ENCODE data around the gene INTS15.

Gene INTS15

GRCh38 chr7:6619961-6620360 lies 30.1 kb downstream of the INTS15 start:
- Histone ChIP-seq H3K79me2 (ENCODE audit: insufficient read depth, low read length) (no peaks in the 10 kb centered on the region; the same call in 1 of the 2 replicates), H3K27me3 (ENCODE audit: insufficient read depth, low read length, poor library complexity, severe bottlenecking) (no peaks in the 10 kb centered on the region), H3K4me1 (ENCODE audit: insufficient read depth, low read length, poor library complexity, severe bottlenecking) (peaks cover 35% of the 10 kb centered on the region), H3K4me2 (ENCODE audit: low read depth, low read length, poor library complexity, severe bottlenecking) (no peak overlapping the region), H3K9ac (ENCODE audit: low read depth, low read length, poor library complexity, severe bottlenecking) (no peak overlapping the region), H3K9me3 (ENCODE audit: insufficient read depth, low read depth, low read length) (no peaks in the 10 kb centered on the region), H3F3A (ENCODE audit: low read depth) (no peaks in the 10 kb centered on the region), H2AFZ (ENCODE audit: low read length) (no peak overlapping the region), H3K4me3 (ENCODE audit: low read length, poor library complexity, severe bottlenecking) (no peak overlapping the region), H3K9me2 (replicated peaks; ENCODE audit: low read depth, low read length) (no peaks in the 10 kb centered on the region), H4K20me1 (ENCODE audit: insufficient read depth, low read length, poor library complexity, severe bottlenecking) (no peaks in the 10 kb centered on the region), H3K36me3 (ENCODE audit: insufficient read depth, low read length) (no peaks in the 10 kb centered on the region; the same call in 1 of the 2 replicates)
- TF ChIP-seq EZH2phosphoT487 (IDR thresholded peaks at IDR 0.05; ENCODE audit: borderline replicate concordance) (no peak), CTCF (conservative IDR thresholded peaks at IDR 0.05; ENCODE audit: low read length) (no peak)

GRCh38 chr7:6621195-6622133 lies 31.6 kb downstream of the INTS15 start:
- Histone ChIP-seq H3K27me3 (ENCODE audit: insufficient read depth, low read length, poor library complexity, severe bottlenecking) (no peaks in the 10 kb centered on the region), H3K4me1 (ENCODE audit: insufficient read depth, low read length, poor library complexity, severe bottlenecking) (peaks cover 29% of the 10 kb centered on the region), H3K4me2 (ENCODE audit: low read depth, low read length, poor library complexity, severe bottlenecking) (no peak overlapping the region), H3K79me2 (ENCODE audit: insufficient read depth, low read length) (no peaks in the 10 kb centered on the region; the same call in 1 of the 2 replicates), H2AFZ (ENCODE audit: low read length) (no peak overlapping the region), H3K9me2 (replicated peaks; ENCODE audit: low read depth, low read length) (no peaks in the 10 kb centered on the region), H3K36me3 (ENCODE audit: insufficient read depth, low read length) (no peaks in the 10 kb centered on the region; the same call in 1 of the 2 replicates), H3K4me3 (ENCODE audit: low read length, poor library complexity, severe bottlenecking) (no peak overlapping the region), H3K9me3 (ENCODE audit: insufficient read depth, low read depth, low read length) (no peaks in the 10 kb centered on the region), H3K9ac (ENCODE audit: low read depth, low read length, poor library complexity, severe bottlenecking) (no peak overlapping the region), H4K20me1 (ENCODE audit: insufficient read depth, low read length, poor library complexity, severe bottlenecking) (no peaks in the 10 kb centered on the region), H3F3A (ENCODE audit: low read depth) (no peaks in the 10 kb centered on the region)
- TF ChIP-seq CTCF (conservative IDR thresholded peaks at IDR 0.05; ENCODE audit: low read length), result no peak
- TF ChIP-seq EZH2phosphoT487 (IDR thresholded peaks at IDR 0.05; ENCODE audit: borderline replicate concordance), result no peak

- no peak for TF ChIP-seq EZH2phosphoT487 (IDR thresholded peaks at IDR 0.05; ENCODE audit: borderline replicate concordance)
- TF ChIP-seq CTCF (conservative IDR thresholded peaks at IDR 0.05; ENCODE audit: low read length), result no peak
- no peaks in the 10 kb centered on the region for H3K27me3 ChIP-seq (ENCODE audit: insufficient read depth, low read length, poor library complexity, severe bottlenecking)
- no peaks in the 10 kb centered on the region for H3K9me3 ChIP-seq (ENCODE audit: insufficient read depth, low read depth, low read length)
- peaks cover 26% of the 10 kb centered on the region for H3K4me1 ChIP-seq (ENCODE audit: insufficient read depth, low read length, poor library complexity, severe bottlenecking)
- no peaks in the 10 kb centered on the region for H3F3A ChIP-seq (ENCODE audit: low read depth)
- H3K79me2 ChIP-seq (ENCODE audit: insufficient read depth, low read length), result no peaks in the 10 kb centered on the region; the same call in 1 of the 2 replicates
- no peaks in the 10 kb centered on the region for H3K9me2 ChIP-seq (replicated peaks; ENCODE audit: low read depth, low read length)
- H3K4me3 ChIP-seq (ENCODE audit: low read length, poor library complexity, severe bottlenecking), result no peak overlapping the region
- H2AFZ ChIP-seq (ENCODE audit: low read length), result no peak overlapping the region
- no peaks in the 10 kb centered on the region; the same call in 1 of the 2 replicates for H3K36me3 ChIP-seq (ENCODE audit: insufficient read depth, low read length)
- H3K4me2 ChIP-seq (ENCODE audit: low read depth, low read length, poor library complexity, severe bottlenecking), result no peak overlapping the region
- no peaks in the 10 kb centered on the region for H4K20me1 ChIP-seq (ENCODE audit: insufficient read depth, low read length, poor library complexity, severe bottlenecking)
- H3K9ac ChIP-seq (ENCODE audit: low read depth, low read length, poor library complexity, severe bottlenecking), result no peak overlapping the region
Observed at GRCh38 chr7:6622134-6622710, 32.4 kb downstream of the INTS15 start.
